NCI-H1436 treated with DMSO at 0.1 percent for 48 hours (cell line): ENCODE measurements around the gene TBX1.

Source experiments
- DNase-seq: peaks from one replicate; lab custom pipeline; 2025; lab: John Stamatoyannopoulos, UW

The TBX1 gene

DNA sequence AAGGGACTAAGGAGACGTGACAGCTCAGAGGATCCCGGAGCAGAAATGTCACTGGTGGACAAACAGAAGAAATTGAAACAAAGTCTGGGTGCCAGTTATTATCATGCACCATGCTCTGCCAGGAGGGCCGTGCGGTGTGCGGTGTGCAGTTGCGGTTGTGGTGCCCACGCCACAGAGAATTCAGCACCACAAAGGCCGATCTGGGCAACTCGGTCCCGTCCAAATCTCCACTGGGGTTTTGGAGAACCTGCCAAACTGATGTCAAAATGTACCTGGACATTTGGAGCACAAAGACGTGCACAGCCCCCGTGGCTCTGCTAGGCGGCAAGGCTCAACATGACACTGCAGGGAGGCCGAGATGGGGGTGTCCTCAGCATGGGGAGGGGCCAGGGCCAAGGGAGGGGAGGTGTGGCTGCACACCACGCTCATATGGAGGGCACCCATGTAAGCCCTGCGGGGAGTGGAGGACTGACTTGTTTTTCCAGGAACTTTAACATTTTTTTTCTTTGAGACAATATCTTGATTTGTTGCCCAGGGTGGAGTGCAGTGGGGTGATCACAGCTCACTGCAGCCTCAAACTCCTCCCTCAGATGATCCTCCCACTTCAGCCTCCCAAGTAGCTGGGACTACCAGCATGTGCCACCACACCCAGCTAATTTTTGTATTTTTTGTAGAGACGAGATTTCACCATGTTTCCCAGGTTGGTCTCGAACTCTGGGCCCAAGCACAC lies 54.7 kb downstream of the TBX1 start:
- no peak for DNase-seq

GRCh38 chr22:19815823-19816290 lies 55.3 kb downstream of the TBX1 start:
- no peak for DNase-seq

DNA sequence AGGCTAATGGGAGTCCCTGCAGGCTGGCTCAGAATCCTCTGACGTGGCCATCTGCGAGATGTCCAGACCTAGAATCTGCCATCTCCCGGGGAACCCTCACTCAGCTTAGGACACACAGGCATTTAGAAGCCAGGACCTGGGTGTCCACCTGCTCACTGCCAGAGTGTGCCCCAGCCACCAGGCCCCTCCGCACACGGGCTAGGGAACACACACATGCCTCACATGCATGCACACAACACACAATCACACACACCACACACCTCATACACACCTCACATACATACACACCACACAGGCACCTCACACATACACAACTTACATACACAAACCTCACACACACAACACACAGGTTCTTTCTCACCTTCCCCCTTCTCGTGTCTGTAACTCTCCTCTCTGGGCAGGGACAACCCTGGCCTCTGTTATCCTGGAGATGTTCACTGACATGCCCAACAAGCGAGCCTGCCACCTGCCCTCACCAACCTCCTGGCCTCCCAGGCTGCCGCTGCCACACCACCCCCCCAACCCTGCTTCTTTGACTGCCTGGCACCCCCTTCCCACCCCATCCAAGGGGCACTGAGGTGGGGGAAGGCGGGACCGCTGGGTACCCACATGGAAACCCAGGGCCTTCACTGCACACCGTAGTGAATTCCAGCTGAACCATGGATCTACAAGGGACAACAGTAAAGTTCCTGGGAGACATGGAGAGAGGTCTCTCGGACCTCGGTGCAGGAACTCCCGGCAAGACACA lies 56.0 kb downstream of the TBX1 start:
- DNase-seq, result no peak
